Endodermal cell (in vitro differentiated cells): ENCODE results near the gene INSC. TPM values are rescaled to one million over a fixed set of nuclear protein-coding genes. Genes with fewer than 3 reads are reported as not detected.

ENCODE experiments used
- DNase-seq: peaks from one replicate; pipeline ENCODE4 v3.0.0-alpha.2; 2017
- H3K27ac ChIP-seq: 2 replicates; pipeline ENCODE4 v1.5.1; 2013; ENCODE audit warnings: mild to moderate bottlenecking, low read depth, low read length, moderate library complexity
- H3K27me3 ChIP-seq: 2 replicates; pipeline ENCODE4 v1.6.1; 2013; ENCODE audit warnings: mild to moderate bottlenecking, low read length, moderate library complexity; ENCODE audit not compliant: insufficient read depth, control insufficient read depth, poor library complexity, severe bottlenecking
- H3K36me3 ChIP-seq: 2 replicates; pipeline ENCODE4 v1.7.0; 2013; ENCODE audit warnings: mild to moderate bottlenecking, low read length, moderate library complexity; ENCODE audit not compliant: control insufficient read depth, insufficient read depth
- H3K4me1 ChIP-seq: one replicate; pipeline ENCODE4 v1.7.0; 2013; ENCODE audit warnings: low read length; ENCODE audit not compliant: control insufficient read depth, insufficient read depth
- H3K4me3 ChIP-seq: 2 replicates; pipeline ENCODE4 v1.5.1; 2013; ENCODE audit warnings: mild to moderate bottlenecking, low read length, moderate library complexity
- H3K9ac ChIP-seq: 2 replicates; pipeline ENCODE4 v1.6.1; 2013; ENCODE audit warnings: mild to moderate bottlenecking, low read length, moderate library complexity; ENCODE audit not compliant: poor library complexity, severe bottlenecking; ENCODE audit errors: extremely low read depth
- H3K9me3 ChIP-seq: 2 replicates; pipeline ENCODE4 v1.6.1; 2013; ENCODE audit warnings: mild to moderate bottlenecking, low read length, moderate library complexity; ENCODE audit not compliant: control insufficient read depth
- H3K27ac Mint-ChIP-seq: 2 replicates; pipeline ENCODE4 v1.8.0; 2020; ENCODE audit warnings: mixed read lengths
- H3K27me3 Mint-ChIP-seq: 2 replicates; pipeline ENCODE4 v1.8.0; 2021; ENCODE audit warnings: mild to moderate bottlenecking, mixed read lengths; ENCODE audit not compliant: insufficient read depth
- H3K36me3 Mint-ChIP-seq: 2 replicates; pipeline ENCODE4 v1.8.0; 2020; ENCODE audit warnings: low read depth, mixed read lengths
- H3K4me1 Mint-ChIP-seq: 2 replicates; pipeline ENCODE4 v1.8.0; 2020; ENCODE audit warnings: mixed read lengths
- H3K4me3 Mint-ChIP-seq: 2 replicates; pipeline ENCODE4 v1.8.0; 2020; ENCODE audit warnings: mild to moderate bottlenecking, moderate library complexity, mixed read lengths
- H3K9me3 Mint-ChIP-seq: 2 replicates; pipeline ENCODE4 v1.8.0; 2020; ENCODE audit warnings: mild to moderate bottlenecking, mixed read lengths
- WGBS, 2 experiments: methylation state at CpG; one replicate each; pipeline versions ENCODE4 v1.1.5 to v1.1.7; 2013; ENCODE audit warnings: missing lambda C conversion rate in 2 of 2, mixed read lengths in 1 of 2; ENCODE audit not compliant: insufficient coverage in 1 of 2, insufficient read length in 1 of 2; 5-methylcytosine and 5-hydroxymethylcytosine counted together
- total RNA-seq, 2 donors: library from RNA; stranded (reverse); fragmentation: NEBNext Ultra II Directional in 1 of 2; extraction: Animal tissue kit (Norgen Biotek cat#: 25700) in 1 of 2; gene quantifications; 2 replicates in 1 of 2; 3 replicates in 1 of 2; pipeline ENCODE4 v1.2.1, GENCODE V29; 2021
- TF ChIP-seq, protein P1 (sequence below): fragments of 200-600 bp; sonication (generic); conservative IDR thresholded peaks from 2 replicates; pipeline ENCODE4 v1.5.0; 2021; ENCODE audit warnings: antibody characterized with exemption, mild to moderate bottlenecking

Gene INSC
- total RNA-seq, 2 donors from 2014 or later: not detected

DNA sequence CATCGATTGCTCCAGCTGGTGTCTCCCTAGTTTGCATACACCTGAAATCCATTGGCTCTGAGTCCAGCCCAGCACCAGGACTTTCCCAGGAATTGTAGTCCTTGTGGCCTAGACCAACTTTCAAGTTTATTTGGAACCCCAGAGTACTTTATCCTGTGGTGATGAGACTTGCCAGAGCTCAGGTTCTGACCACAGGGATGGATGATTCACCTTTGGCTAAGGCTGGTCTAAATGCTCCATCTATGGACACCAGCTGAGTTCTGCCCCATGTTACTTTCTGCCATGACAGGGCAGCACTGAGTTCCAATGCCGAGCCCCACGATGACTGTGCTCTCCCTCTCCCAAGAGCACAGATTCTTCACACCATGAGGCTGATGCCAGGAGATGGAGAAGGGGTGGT is 17.3 kb upstream of the INSC start:
- no peaks in the 10 kb centered on the region for H3K9me3 ChIP-seq
- WGBS, 2 experiments: 89 to 100% methylated on average over 1 to 3 of the region's 3 CpGs
- no peaks in the 10 kb centered on the region for H3K36me3 Mint-ChIP-seq

DNA sequence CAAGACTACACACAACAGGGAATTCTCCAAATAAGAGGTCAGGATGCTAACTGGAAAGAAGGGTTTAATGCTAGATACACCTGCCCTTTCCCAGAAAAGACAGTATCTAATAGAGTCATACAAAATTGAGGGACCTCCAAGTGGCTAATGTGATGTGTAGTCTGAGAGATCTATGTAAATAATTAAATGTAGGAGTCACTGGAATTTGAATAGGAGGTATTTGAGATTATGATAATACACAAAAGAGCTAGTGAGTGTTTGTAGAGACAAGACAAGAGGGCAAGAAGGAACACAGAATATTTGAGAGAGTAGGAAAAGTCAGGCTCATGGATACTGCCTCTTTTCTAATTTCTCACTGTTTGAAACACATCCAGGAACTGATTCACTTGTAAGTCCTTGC is 15.5 kb upstream of the INSC start:
- no peak overlapping the region for H3K27ac ChIP-seq
- no peaks in the 10 kb centered on the region for H3K4me1 ChIP-seq
- H3K4me3 ChIP-seq: no peak overlapping the region
- Mint-ChIP-seq H3K27ac (no peak overlapping the region), H3K27me3 (peaks cover 9% of the 10 kb centered on the region), H3K9me3 (peaks cover 3% of the 10 kb centered on the region), H3K36me3 (no peaks in the 10 kb centered on the region), H3K4me1 (no peaks in the 10 kb centered on the region), H3K4me3 (no peak overlapping the region)
- no peak overlapping the region for H3K9ac ChIP-seq
- no peaks in the 10 kb centered on the region for H3K36me3 ChIP-seq
- no peaks in the 10 kb centered on the region for H3K9me3 ChIP-seq
- TF ChIP-seq, protein P1, sequence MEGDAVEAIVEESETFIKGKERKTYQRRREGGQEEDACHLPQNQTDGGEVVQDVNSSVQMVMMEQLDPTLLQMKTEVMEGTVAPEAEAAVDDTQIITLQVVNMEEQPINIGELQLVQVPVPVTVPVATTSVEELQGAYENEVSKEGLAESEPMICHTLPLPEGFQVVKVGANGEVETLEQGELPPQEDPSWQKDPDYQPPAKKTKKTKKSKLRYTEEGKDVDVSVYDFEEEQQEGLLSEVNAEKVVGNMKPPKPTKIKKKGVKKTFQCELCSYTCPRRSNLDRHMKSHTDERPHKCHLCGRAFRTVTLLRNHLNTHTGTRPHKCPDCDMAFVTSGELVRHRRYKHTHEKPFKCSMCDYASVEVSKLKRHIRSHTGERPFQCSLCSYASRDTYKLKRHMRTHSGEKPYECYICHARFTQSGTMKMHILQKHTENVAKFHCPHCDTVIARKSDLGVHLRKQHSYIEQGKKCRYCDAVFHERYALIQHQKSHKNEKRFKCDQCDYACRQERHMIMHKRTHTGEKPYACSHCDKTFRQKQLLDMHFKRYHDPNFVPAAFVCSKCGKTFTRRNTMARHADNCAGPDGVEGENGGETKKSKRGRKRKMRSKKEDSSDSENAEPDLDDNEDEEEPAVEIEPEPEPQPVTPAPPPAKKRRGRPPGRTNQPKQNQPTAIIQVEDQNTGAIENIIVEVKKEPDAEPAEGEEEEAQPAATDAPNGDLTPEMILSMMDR: no peak
- DNase-seq: no peak
- peaks cover 4% of the 10 kb centered on the region for H3K27me3 ChIP-seq

More for the DNA sequence above, 17.3 kb upstream of the INSC start:
- Mint-ChIP-seq H3K27ac (no peak overlapping the region), H3K9me3 (no peaks in the 10 kb centered on the region), H3K27me3 (peaks cover 9% of the 10 kb centered on the region), H3K4me3 (no peak overlapping the region), H3K4me1 (no peaks in the 10 kb centered on the region)
- Histone ChIP-seq H3K4me1 (no peaks in the 10 kb centered on the region), H3K27me3 (peaks cover 4% of the 10 kb centered on the region), H3K4me3 (no peak overlapping the region), H3K9ac (no peak overlapping the region), H3K36me3 (no peaks in the 10 kb centered on the region), H3K27ac (no peak overlapping the region)
- TF ChIP-seq, protein P1: no peak
- DNase-seq: no peak

DNA sequence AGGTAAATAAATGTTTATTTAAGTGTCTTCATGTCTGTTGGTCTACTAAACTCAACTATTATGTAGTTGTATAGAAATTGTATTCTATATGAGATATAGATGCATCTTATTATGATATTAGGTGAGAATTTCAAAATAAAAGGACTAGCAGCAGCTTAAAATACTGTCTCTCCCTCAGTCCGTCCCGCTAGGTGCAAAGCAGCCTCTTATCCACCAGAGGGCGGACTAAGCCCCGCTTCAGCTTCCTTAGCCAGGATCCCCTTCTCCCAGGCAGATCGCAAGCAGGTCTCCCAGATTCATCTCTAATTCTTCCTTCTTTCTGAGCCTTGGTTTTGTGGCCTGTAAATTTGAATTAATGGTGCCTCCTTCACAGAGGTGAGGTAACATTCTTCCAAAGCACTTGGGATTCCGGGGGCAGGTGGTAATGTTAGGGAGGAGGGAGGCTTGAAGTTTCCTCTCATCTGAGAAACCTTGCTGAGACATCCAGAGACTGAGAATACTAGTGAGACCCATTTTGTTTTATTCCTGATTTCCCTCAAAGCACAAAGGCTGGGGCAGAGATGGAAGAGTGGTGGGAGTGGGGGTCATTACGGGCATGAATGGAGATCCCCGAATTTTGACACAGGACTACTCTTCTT is 13.5 kb upstream of the INSC start:
- DNase-seq: peak; percentile 88
- Mint-ChIP-seq H3K4me3 (no peak overlapping the region), H3K36me3 (no peaks in the 10 kb centered on the region), H3K9me3 (peaks cover 3% of the 10 kb centered on the region), H3K4me1 (no peaks in the 10 kb centered on the region), H3K27ac (no peak overlapping the region), H3K27me3 (peaks cover 9% of the 10 kb centered on the region)
- no peaks in the 10 kb centered on the region for H3K9me3 ChIP-seq
- no peak overlapping the region for H3K9ac ChIP-seq
- no peaks in the 10 kb centered on the region for H3K4me1 ChIP-seq
- 0 to 27% methylated on average over 4 to 8 of the region's 8 CpGs for WGBS, 2 experiments
- peaks cover 4% of the 10 kb centered on the region for H3K27me3 ChIP-seq
- H3K27ac ChIP-seq: no peak overlapping the region
- TF ChIP-seq, protein P1: peak; percentile 96
- H3K4me3 ChIP-seq: no peak overlapping the region
- H3K36me3 ChIP-seq: no peaks in the 10 kb centered on the region
